ENCODE measurements around the gene ITGA6.

ITGA6 gene

DNA sequence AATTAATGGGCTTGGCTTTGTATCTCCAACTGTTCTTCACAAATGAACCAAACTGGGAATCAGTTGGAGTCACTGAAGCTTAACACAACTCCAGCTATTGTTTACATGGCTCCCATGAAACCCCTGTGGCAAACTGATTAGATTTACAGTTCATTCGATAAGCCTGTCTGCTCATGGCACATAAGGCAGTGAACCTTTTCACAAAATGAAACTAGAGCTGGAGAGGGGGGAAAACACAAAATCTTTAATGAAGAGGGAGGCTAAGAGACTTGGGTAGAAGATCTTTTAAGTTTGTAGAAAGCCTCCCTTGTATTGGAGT, 11.6 kb upstream of the ITGA6 start:
- no peak overlapping the region for H2BK15ac ChIP-seq (ENCODE audit: low read depth, poor library complexity, severe bottlenecking)
- no peak overlapping the region for H3K4me2 ChIP-seq (ENCODE audit: low read length, poor library complexity, severe bottlenecking)
- no peak overlapping the region for H2BK5ac ChIP-seq (ENCODE audit: low read depth, low read length, poor library complexity, severe bottlenecking)
- no peak overlapping the region for H3K9ac ChIP-seq (ENCODE audit: low read length)
- peaks cover 0 to 13% of the 10 kb centered on the region in 2 experiments for H3K27me3 ChIP-seq (ENCODE audit: control insufficient read depth in 1 of 2, insufficient read depth in 1 of 2, low read length in 2 of 2)
- H3K4ac ChIP-seq (ENCODE audit: low read depth in 1 of 2, low read length in 2 of 2) = no peak overlapping the region
- H3K4me1 ChIP-seq (ENCODE audit: control insufficient read depth, insufficient read depth, low read depth, low read length) = peaks cover 3% of the 10 kb centered on the region
- DNase-seq = no peak
- H2BK120ac ChIP-seq (ENCODE audit: low read depth, low read length) = no peak overlapping the region
- H3K23ac ChIP-seq (ENCODE audit: low read length in 2 of 2) = no peak overlapping the region
- H2AK5ac ChIP-seq (ENCODE audit: low read length, severe bottlenecking) = no peak overlapping the region
- H3K9me3 ChIP-seq (ENCODE audit: control insufficient read depth, low read length) = peaks cover 9% of the 10 kb centered on the region
- no peak overlapping the region for H3K4me3 ChIP-seq (ENCODE audit: insufficient read depth in 1 of 2, low read depth in 1 of 2, low read length in 2 of 2)
- H3K79me1 ChIP-seq (replicated peaks; ENCODE audit: low read length, poor library complexity, severe bottlenecking) = no peaks in the 10 kb centered on the region
- H2BK12ac ChIP-seq (ENCODE audit: low read length in 2 of 2) = no peak overlapping the region
- no peak overlapping the region for H3K14ac ChIP-seq (ENCODE audit: low read length in 2 of 2)
- no peak overlapping the region for H3K27ac ChIP-seq (ENCODE audit: low read length, poor library complexity, severe bottlenecking)
- H3K36me3 ChIP-seq (ENCODE audit: control insufficient read depth in 1 of 2, insufficient read depth in 2 of 2, low read depth in 1 of 2, low read length in 2 of 2) = no peaks in the 10 kb centered on the region
- no peak overlapping the region for H4K91ac ChIP-seq (ENCODE audit: low read length)
- H2AFZ ChIP-seq (ENCODE audit: low read depth, low read length) = no peak overlapping the region
- H4K8ac ChIP-seq (ENCODE audit: low read length) = no peak overlapping the region
- H3K18ac ChIP-seq (ENCODE audit: low read depth in 1 of 2, low read length in 2 of 2) = no peak overlapping the region
- WGBS = 73% methylated on average over 1 of the region's 1 CpG

DNA sequence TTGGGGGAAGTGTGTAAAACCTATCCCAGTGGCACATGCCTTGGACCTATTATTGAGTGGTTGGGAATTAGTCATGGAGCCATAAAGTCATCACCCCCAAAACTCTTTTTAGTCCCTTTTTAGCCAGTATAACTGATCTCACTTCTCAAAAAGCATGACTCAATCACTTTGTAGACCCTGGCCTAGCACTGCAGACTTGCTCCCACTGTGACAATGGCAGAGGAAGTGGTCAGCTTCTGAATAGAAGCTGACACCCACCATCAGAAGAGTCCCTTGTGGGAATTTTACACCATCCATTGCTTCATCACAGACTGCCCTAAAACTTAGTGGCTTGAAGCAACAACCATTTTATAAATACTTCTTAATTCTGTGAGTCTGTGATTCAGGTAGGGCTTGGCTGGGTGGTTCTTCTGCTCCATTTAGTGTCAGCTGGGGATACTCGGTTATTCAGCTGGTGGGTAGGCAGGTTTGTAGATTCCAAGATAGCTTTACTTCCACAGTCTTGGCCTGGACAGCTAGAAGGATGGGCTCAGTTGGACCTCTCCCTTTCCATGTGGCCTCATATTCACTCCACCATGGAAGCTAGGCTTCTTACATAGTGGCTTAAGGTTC, 10.8 kb upstream of the ITGA6 start:
- 92% methylated on average over 1 of the region's 1 CpG for WGBS

DNA sequence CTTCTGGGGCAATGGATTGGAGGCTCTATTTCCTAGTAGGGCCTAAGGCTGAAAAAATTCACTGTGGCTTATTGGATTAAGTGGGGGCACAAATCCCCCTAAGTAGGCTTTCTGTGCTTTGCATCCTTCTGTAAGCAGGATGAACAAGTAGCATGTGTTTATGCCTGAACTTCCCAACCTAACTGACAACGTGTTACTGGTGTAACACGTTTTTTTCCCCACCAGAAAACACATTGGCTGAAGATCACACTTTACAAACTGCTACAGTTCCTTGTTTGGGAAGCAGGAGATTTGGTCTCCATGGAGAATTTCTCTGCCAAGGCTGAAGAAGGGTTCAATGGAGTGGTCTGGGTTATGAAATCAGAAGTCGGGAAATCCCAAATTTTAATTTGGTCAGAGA, 7.2 kb upstream of the ITGA6 start:
- no peak overlapping the region for H3K4ac ChIP-seq (ENCODE audit: low read depth in 1 of 2, low read length in 2 of 2)
- WGBS = 84% methylated on average over 2 of the region's 3 CpGs
- DNase-seq = no peak
- no peak overlapping the region for H2AK5ac ChIP-seq (ENCODE audit: low read length, severe bottlenecking)
- no peak overlapping the region for H4K91ac ChIP-seq (ENCODE audit: low read length)
- H3K4me3 ChIP-seq (ENCODE audit: insufficient read depth in 1 of 2, low read depth in 1 of 2, low read length in 2 of 2) = no peak overlapping the region
- no peaks in the 10 kb centered on the region for H3K79me1 ChIP-seq (replicated peaks; ENCODE audit: low read length, poor library complexity, severe bottlenecking)
- no peak overlapping the region for H3K14ac ChIP-seq (ENCODE audit: low read length in 2 of 2)
- H3K9me3 ChIP-seq (ENCODE audit: control insufficient read depth, low read length) = peaks cover 9% of the 10 kb centered on the region
- no peak overlapping the region for H4K8ac ChIP-seq (ENCODE audit: low read length)
- H3K27me3 ChIP-seq (ENCODE audit: control insufficient read depth in 1 of 2, insufficient read depth in 1 of 2, low read length in 2 of 2) = peaks cover 0 to 29% of the 10 kb centered on the region in 2 experiments
- H2BK15ac ChIP-seq (ENCODE audit: low read depth, poor library complexity, severe bottlenecking) = no peak overlapping the region
- H2AFZ ChIP-seq (ENCODE audit: low read depth, low read length) = no peak overlapping the region
- H3K27ac ChIP-seq (ENCODE audit: low read length, poor library complexity, severe bottlenecking) = no peak overlapping the region
- no peak overlapping the region for H2BK5ac ChIP-seq (ENCODE audit: low read depth, low read length, poor library complexity, severe bottlenecking)
- H3K4me2 ChIP-seq (ENCODE audit: low read length, poor library complexity, severe bottlenecking) = no peak overlapping the region
- no peak overlapping the region for H3K9ac ChIP-seq (ENCODE audit: low read length)
- no peak overlapping the region for H2BK12ac ChIP-seq (ENCODE audit: low read length in 2 of 2)
- no peaks in the 10 kb centered on the region for H3K4me1 ChIP-seq (ENCODE audit: control insufficient read depth, insufficient read depth, low read depth, low read length)
- no peak overlapping the region for H3K23ac ChIP-seq (ENCODE audit: low read length in 2 of 2)
- H3K36me3 ChIP-seq (ENCODE audit: control insufficient read depth in 1 of 2, insufficient read depth in 2 of 2, low read depth in 1 of 2, low read length in 2 of 2) = no peaks in the 10 kb centered on the region
- no peak overlapping the region for H3K18ac ChIP-seq (ENCODE audit: low read depth in 1 of 2, low read length in 2 of 2)
- H2BK120ac ChIP-seq (ENCODE audit: low read depth, low read length) = no peak overlapping the region

More for the DNA sequence above, 10.8 kb upstream of the ITGA6 start:
- Histone ChIP-seq H3K79me1 (replicated peaks; ENCODE audit: low read length, poor library complexity, severe bottlenecking) (no peaks in the 10 kb centered on the region), H3K4ac (ENCODE audit: low read depth in 1 of 2, low read length in 2 of 2) (no peak overlapping the region), H2AFZ (ENCODE audit: low read depth, low read length) (no peak overlapping the region), H3K4me3 (ENCODE audit: insufficient read depth in 1 of 2, low read depth in 1 of 2, low read length in 2 of 2) (no peak overlapping the region), H3K23ac (ENCODE audit: low read length in 2 of 2) (no peak overlapping the region), H3K36me3 (ENCODE audit: control insufficient read depth in 1 of 2, insufficient read depth in 2 of 2, low read depth in 1 of 2, low read length in 2 of 2) (no peaks in the 10 kb centered on the region), H3K18ac (ENCODE audit: low read depth in 1 of 2, low read length in 2 of 2) (no peak overlapping the region), H4K91ac (ENCODE audit: low read length) (no peak overlapping the region), H3K9me3 (ENCODE audit: control insufficient read depth, low read length) (peaks cover 9% of the 10 kb centered on the region), H3K27me3 (ENCODE audit: control insufficient read depth in 1 of 2, insufficient read depth in 1 of 2, low read length in 2 of 2) (peaks cover 0 to 18% of the 10 kb centered on the region in 2 experiments), H2AK5ac (ENCODE audit: low read length, severe bottlenecking) (no peak overlapping the region), H3K9ac (ENCODE audit: low read length) (no peak overlapping the region), H4K8ac (ENCODE audit: low read length) (no peak overlapping the region), H3K4me1 (ENCODE audit: control insufficient read depth, insufficient read depth, low read depth, low read length) (peaks cover 3% of the 10 kb centered on the region), H2BK12ac (ENCODE audit: low read length in 2 of 2) (no peak overlapping the region), H3K27ac (ENCODE audit: low read length, poor library complexity, severe bottlenecking) (no peak overlapping the region), H2BK5ac (ENCODE audit: low read depth, low read length, poor library complexity, severe bottlenecking) (no peak overlapping the region), H2BK15ac (ENCODE audit: low read depth, poor library complexity, severe bottlenecking) (no peak overlapping the region), H3K4me2 (ENCODE audit: low read length, poor library complexity, severe bottlenecking) (no peak overlapping the region), H3K14ac (ENCODE audit: low read length in 2 of 2) (no peak overlapping the region), H2BK120ac (ENCODE audit: low read depth, low read length) (no peak overlapping the region)
- DNase-seq = no peak

DNA sequence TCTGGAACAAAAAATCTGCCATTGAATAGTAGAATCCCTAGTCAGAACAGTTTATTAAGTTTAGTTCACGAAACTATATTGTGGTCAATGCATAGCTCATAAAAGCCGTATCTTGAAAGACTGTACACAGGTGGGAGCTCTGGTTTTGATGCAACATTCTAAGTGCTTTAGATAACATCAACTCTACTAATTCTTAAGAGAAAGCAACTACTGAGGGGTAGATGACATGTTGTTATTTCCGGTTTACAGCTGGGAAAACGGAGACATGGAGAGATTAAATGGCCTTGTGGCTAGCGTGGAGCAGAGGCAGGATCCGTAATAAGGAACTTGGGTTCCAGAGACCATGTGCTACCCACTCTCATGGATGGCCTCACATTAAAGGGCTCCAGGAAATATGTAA, 4.2 kb upstream of the ITGA6 start:
- H2AFZ ChIP-seq (ENCODE audit: low read depth, low read length) = no peak overlapping the region
- DNase-seq = no peak
- no peak overlapping the region for H4K91ac ChIP-seq (ENCODE audit: low read length)
- WGBS = 94% methylated on average over 4 of the region's 6 CpGs
- peaks cover 9% of the 10 kb centered on the region for H3K9me3 ChIP-seq (ENCODE audit: control insufficient read depth, low read length)
- H2AK5ac ChIP-seq (ENCODE audit: low read length, severe bottlenecking) = no peak overlapping the region
- no peak overlapping the region for H4K8ac ChIP-seq (ENCODE audit: low read length)
- H3K18ac ChIP-seq (ENCODE audit: low read depth in 1 of 2, low read length in 2 of 2) = no peak overlapping the region
- H3K4me2 ChIP-seq (ENCODE audit: low read length, poor library complexity, severe bottlenecking) = no peak overlapping the region
- H3K79me1 ChIP-seq (replicated peaks; ENCODE audit: low read length, poor library complexity, severe bottlenecking) = peaks cover 1% of the 10 kb centered on the region
- H3K36me3 ChIP-seq (ENCODE audit: control insufficient read depth in 1 of 2, insufficient read depth in 2 of 2, low read depth in 1 of 2, low read length in 2 of 2) = no peaks in the 10 kb centered on the region
- H3K27me3 ChIP-seq (ENCODE audit: control insufficient read depth in 1 of 2, insufficient read depth in 1 of 2, low read length in 2 of 2) = peaks cover 0 to 55% of the 10 kb centered on the region in 2 experiments
- no peak overlapping the region for H2BK5ac ChIP-seq (ENCODE audit: low read depth, low read length, poor library complexity, severe bottlenecking)
- no peak overlapping the region for H3K27ac ChIP-seq (ENCODE audit: low read length, poor library complexity, severe bottlenecking)
- H3K14ac ChIP-seq (ENCODE audit: low read length in 2 of 2) = no peak overlapping the region
- H3K4me1 ChIP-seq (ENCODE audit: control insufficient read depth, insufficient read depth, low read depth, low read length) = peaks cover 4% of the 10 kb centered on the region
- H2BK15ac ChIP-seq (ENCODE audit: low read depth, poor library complexity, severe bottlenecking) = no peak overlapping the region
- H2BK120ac ChIP-seq (ENCODE audit: low read depth, low read length) = no peak overlapping the region
- H3K4ac ChIP-seq (ENCODE audit: low read depth in 1 of 2, low read length in 2 of 2) = no peak overlapping the region
- no peak overlapping the region for H3K9ac ChIP-seq (ENCODE audit: low read length)
- no peak overlapping the region for H3K4me3 ChIP-seq (ENCODE audit: insufficient read depth in 1 of 2, low read depth in 1 of 2, low read length in 2 of 2)
- H3K23ac ChIP-seq (ENCODE audit: low read length in 2 of 2) = no peak overlapping the region
- H2BK12ac ChIP-seq (ENCODE audit: low read length in 2 of 2) = no peak overlapping the region

Data from mesenchymal stem cell (in vitro differentiated cells and primary cell).